Right kidney (tissue), 1 donor: ENCODE data around the gene HEG1.

Source experiments
- DNase-seq: peaks from one replicate; pipeline ENCODE4 v3.0.0-alpha.2; 2016

The HEG1 gene

DNA sequence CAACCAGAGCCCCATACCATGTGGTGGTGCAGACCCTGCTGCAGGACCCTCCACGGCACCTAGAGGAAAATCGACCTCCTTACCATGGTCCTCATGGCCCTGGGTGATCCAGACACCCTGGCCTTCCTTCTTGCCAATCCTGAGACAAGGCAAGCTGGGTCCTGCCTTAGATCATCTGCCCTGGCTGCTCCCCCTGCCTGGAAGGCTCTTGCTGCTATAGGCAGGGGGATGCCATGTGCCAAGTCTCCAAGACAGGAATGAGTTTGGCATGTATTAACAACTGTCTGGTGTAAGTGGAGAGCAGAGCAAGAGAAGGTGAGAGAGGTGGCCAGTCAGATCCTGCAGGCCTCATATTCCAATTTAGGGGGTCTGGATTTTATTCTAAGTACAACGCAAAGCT, 7.5 kb downstream of the HEG1 start:
- no peak for DNase-seq

DNA sequence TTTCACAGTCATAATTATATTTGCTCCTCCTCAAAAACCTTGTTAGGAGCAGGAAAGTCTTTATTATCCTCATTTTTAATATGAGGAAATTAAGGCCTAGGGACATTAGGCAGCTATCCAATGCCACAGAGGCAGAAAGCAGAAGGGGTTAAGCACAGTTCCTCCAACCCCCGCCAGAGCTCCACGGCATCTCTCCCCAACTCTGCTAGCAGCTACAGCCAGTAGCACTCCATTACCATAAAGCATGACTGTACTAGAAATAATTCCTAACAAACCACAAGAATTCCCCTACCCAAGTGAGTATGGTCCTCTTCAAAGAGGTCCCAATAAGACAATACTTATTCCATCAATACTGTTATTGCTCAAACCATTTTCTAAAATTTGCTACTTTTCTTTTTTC, 9.8 kb downstream of the HEG1 start:
- no peak for DNase-seq

DNA sequence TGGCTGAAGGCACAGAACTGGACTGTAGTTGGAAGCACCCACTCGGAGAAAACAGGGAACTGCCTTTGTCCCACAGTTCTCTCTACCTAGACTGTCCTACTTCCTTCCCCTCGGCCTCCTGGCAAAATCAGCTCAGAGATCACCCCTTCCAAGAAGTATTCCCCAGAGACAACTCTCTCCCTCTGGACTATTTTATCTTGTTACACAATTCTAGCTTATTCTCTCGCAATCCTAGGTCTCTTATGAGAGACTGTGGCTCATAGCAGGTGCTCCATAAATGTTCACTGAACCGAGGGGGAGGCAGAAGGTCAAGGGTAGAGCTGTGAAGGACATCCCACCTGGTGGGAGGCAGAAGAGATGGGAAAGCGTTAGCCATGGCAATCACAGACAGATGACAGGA, 10.6 kb downstream of the HEG1 start:
- no peak for DNase-seq

DNA sequence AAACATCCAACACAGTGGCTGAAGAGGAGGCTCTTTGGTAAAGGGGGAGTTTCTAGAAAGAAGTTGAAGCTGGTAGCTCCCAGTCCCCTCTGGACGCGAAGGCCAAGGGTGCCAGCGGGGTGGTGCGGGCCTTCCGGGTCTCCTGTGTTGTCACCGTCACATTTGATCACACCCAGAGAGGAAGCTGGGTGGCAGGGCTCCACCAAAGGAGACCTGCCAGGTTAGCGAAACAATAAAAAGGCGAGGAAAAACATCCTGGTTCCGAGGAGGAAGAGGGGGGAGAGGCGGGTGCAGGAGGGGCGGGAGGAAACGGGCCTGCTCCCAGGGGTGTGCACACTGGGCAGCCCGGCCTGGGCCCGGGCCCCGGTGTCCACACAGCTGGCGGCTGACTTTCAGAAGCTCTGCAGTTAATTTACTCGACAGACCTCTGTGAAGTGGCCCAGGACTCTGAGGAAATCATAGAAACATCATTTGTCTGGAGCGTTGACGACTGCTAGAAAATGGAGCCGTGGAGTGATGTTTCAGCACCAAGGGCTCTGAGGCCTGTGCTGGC, 12.1 kb downstream of the HEG1 start:
- DNase-seq = no peak

DNA sequence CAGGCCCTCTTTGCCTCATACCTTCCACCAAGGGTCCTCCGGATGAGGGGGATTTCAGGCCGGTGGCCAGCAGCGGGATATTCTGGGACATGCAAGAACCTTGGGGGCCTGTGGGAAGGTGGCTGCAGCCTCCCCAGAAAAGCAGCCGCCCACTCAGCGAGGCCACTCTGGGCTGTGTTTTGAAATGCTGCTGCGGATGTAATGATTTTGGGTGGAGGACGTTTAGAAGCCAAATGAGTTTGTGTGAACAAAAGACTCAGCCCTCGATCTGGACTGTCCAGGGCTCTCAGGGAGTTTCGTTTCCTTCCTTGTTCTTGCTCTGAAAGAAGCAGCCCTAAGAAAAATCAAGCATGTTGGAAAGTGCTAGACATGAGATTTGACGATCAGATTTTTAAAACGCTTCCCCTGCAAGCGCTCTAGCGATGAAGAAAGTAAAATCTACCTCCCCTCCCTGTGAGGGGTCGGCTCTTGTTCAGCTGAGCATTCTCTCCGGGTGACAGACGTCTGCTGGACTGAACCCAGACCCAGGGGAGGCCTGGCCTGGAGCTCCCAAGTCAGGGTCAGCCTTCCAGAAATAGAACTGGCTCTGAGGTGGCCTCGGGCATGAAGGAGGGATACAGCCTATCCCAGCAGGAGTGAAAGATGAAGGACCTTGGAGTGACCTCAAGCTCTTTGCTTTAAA, 12.9 kb downstream of the HEG1 start:
- no peak for DNase-seq

DNA sequence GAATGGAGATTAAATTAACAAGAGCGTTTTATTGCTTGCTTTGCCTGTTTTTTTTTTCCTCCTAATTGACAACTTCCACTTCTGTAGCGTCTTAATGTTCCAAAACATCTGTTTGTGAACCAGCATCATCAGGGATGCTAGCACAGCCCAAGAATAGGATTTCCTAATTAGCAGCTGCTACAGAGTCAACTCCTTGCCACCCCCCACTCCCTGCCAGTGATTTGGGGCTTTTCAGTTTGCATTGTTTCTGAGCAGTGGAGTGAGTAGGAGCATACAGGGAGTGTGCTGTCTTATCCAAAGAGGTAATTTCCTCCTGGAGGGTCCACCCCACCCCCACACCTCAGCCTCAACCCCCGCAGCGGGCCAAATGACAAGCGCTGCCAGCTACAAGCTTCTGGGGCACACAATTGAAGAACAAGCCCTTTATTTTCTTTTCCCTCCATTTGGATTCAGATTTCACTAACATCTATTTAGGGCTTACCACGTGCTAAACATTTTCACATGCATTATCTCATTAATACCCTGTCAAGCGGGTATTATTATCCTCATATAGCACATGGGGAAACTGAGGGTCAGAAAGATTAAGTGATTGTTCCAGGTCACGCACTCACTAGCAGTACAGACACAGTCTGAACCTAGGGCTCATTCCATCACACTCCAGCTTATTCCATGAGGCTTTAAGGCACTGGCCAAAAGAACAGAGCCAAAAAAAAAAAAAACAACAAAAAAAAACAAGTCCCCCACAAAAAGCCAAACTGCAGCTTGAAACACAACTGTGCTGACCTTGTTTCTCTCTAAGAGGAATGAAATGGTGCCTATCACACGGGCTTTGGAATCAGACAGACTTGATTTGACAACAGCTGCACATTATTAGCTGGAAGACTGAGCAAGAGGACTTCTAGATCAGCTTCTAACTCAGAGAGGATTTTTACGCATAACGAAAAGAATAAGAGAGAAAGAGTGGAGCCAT, 16.4 kb downstream of the HEG1 start:
- DNase-seq = no peak

DNA sequence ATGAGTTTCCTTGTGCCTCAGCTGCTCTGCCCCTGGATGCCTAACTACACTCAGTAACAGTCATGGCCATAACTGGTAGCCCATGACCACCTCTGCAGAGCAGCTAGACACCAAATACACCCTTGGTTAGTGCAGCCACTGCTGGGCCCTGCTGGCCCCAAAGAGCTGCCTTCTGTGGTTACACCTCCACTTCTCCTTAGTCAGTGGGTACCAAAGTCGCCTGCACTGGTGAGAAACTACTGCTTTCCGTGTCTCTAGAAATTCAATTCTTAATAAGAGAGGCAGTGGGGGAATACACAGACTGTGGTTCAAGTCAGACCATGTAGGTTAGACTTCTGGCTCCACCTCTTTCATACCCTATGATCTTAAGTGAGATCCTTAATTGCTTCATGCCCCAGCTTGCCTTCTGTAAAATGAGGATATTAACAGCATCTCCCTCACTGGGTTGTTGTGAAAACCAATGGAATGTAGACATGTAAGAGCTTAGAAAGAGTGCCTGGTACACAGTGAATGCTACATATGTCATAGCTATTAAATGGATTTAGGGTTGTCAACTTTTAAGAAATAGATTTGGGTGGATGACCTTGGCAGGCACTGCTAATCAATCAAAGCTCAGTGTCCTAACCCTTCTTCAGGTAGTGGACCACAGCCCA, 18.2 kb downstream of the HEG1 start:
- DNase-seq = no peak

DNA sequence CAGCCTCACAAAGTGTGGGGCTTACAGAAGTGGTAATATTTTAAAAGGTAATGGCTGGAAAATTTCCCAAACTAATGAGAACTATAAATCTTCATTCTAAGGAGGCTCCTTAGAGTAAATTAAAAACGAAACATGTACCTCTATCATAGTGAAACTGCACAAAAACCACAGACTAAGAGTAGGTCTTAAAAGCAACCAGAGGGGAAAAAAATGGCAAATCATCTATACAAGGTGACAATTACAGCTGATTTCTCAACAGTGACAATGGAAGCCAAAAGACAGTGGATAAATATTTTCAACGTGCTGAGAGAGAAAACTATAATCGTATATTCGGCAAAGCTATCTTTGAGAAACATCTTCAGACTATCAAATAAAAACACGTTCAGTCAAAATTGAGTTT, 20.6 kb downstream of the HEG1 start:
- no peak for DNase-seq

DNA sequence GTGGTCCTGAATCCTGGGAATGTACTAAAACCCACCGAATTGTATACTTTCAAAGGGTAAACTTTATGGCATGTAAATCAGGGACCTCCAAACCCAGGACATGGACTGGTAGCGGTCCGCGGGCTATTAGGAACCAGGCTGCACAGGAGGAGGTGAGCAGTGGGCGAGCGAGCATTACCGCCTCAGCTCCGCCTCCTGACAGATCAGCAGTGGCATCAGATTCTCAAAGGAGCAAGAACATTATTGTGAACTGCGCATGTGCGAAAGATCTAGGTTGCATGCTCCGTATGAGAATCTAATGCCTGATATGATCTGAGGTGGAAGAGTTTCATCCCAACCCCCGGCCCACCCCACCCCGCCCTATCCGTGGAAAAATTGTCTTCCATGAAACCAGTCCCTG, 22.2 kb downstream of the HEG1 start:
- no peak for DNase-seq

DNA sequence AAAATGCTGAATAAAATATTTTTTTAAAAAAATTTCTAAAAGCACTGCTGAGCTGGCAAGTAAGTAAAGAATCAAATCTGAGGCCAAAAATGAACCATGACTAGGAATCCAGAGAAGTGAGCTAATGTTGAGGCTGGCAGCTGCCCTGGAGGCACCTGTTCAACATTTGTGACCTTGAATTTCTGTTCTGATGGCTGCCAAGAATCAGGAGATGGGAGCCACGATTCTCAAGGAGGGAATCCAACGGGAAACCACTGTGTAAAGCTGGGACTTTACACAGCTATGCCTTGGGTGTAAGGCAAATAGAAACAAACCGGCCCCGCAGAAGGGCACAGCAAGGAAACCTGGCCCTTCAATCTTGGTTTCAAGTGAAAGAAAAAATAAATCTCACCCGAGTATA, 22.7 kb downstream of the HEG1 start:
- no peak for DNase-seq

DNA sequence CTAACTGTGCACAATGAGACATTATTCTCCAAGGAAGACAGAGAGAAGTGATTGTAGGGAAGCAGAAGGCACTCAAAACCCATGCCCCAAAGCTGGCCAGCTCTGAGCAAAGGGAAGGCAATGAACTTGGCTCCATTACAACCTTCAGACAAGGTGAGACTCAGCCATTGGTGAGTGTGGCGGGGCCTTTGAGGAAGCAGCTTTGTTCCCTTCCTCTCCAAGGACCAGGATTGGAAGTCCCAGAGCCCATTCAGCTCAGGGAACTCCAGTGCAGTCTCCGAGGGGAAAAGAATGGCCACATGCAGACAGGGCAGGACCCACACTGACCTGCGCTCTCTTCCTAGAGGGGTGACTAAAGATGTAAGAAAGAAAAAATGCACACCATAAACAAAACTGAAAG, 23.1 kb downstream of the HEG1 start:
- no peak for DNase-seq

DNA sequence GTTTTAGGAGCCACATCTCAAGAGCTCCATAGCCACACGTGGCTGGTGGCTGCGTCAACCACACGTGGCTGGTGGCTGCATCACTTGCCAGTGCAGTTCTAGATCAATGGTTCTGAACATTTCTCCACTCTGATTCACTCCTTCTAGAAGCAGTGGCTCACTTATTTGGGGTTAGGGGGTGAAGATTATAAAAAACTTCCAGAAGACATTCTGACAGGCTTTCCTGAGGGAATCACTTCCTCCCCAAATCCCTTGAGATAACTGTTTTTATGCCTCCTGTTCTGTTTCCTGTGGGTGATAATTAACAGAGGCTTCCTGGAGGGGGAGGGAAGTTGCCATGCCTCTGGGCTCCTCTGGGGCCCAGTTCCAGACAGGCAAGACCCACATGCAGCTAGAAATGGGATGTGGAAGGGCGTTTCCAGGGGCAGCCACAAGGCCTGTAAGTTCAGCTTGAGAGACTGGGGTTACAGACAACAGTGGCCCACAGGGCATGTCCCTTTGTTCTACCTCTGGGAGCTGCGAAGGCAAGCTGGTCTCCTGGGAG, 23.6 kb downstream of the HEG1 start:
- no peak for DNase-seq

DNA sequence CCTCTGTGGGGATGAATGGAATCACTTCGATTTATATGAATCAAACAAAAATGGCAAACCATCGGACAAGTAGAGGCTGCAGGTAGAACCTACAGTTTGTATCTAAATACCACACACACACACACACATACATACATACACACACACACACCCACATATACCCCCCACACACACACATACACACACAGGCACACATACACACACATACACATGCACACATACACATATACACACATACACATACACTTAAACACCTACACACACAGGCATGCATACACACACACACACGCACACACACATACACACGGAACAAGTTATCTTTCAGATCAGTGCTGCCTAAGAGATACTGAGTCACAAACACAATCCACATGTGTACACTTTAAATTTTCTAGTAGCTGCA, 24.3 kb downstream of the HEG1 start:
- no peak for DNase-seq

DNA sequence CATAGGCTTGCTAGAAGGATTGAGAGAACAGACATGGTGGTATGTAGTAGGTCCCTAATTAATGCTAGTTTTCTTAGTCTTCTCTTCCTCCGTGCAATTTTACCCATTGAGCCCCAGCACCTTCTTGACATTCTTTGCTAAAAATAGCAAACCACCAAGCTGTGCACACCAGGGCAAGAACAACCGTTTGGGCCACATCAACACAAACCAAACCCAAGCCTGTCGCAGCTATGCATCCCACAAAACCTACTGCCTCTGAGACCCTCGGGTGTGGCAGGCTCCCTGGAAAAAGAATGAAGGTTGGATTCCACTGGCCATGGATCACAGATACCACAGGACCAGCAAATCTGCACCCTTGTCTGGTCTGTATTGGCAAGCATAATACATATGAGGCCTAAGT, 27.1 kb downstream of the HEG1 start:
- DNase-seq = no peak

DNA sequence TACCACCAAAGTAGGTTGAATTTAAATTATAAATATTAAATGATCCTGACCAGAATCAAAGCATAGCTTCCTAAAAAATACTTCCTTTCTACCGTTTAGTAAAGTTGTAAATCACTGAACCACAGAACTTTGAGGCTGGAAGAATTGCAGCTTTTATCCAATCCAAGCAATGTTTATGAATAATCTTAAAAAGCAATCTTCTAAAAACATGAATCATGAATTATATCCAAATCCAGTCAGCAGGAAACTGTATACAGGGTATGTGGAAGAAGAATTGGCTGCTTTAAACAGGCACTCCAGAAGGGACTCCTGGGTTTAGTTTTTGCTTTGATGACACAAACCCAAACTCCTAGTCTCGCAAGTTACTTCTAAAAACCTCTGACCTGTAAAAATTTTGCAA, 30.2 kb downstream of the HEG1 start:
- no peak for DNase-seq

DNA sequence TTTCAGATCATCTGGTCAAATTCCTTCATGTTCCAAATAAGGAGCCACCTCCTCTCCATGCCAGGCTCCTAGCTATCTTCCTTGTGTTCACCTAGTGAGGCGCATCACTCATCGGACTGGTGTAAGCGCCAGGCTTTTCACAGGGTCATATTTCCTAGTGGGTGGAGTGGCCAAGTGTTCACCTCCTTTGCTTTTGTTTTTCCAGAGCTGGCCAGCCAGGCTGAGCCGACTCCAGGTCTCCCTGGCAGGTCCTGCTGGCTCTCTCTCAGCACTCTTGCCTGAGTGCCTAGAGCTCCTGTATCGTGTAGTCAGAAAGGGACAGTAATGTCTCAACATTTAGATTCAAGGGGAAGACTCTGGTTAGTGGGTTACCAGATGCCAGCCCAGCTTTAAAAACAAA, 31.0 kb downstream of the HEG1 start:
- no peak for DNase-seq

DNA sequence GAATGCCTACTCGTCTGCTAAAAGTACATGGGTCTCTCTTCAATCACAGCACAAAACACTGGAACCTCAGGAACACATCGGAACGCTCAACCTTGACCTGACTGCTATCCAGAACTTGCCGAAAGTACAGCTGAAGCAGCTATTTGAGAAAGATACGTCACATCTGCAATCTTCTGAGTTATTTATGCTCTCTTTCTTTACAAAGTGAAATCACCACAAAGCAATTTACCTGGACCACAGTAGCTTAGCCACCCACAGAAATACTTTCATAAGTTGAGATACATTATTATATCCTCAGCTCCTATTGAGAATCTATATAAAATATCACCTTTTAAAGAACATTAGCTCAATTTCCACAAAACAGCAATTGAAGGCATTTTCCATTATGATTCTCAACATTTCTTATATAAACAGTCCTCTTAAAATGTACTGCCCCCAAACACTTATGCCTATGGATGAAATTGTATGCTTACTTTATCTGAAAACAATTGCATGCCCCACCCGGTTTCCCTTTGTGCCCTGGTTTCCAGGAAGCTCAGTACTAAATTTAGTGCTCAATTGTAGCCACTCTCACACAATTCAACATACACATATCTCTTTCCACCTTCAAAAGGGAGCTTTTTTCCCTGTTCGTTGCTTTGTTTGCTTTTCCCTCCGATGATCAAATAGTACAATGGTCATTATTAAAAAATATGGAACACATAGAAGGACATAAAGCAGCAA, 31.8 kb downstream of the HEG1 start:
- DNase-seq = no peak

DNA sequence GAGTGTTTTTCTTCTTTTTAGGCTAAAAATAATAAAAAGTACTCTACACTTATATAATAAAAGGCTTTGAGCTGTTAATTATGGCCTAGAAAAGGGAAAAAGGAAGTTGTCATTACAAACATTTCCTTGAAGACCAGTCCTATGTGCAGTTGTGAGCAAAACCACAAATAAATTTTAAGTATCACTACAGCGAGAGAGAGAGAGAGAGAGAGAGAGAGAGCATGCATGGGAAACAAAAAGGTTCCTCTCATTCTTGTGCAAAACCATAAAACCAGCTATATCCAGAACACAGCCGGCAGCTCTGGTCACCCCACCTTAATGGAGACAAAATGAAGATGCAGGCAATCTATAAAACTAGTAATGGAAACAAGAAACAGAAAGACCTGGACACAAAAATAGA, 33.6 kb downstream of the HEG1 start:
- DNase-seq = no peak

DNA sequence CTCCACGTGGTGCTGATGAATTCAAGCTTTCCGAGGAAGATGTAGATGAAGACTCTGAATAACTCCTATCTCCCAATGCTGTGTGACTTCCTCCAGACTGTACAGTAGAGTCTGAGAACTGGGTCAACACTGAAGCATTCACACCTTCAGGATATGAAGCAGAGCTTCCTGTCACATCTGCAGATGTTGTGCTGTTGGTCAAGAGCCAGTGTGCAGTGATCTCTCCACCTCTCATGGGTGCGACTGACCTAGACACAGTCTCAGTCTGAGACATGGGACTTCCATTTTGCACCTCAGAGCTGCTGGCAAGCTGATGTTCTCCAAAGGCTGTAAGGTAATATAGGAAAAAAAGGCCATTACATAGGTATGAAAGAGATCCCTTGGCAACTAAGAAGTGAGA, 36.5 kb downstream of the HEG1 start:
- DNase-seq = no peak

DNA sequence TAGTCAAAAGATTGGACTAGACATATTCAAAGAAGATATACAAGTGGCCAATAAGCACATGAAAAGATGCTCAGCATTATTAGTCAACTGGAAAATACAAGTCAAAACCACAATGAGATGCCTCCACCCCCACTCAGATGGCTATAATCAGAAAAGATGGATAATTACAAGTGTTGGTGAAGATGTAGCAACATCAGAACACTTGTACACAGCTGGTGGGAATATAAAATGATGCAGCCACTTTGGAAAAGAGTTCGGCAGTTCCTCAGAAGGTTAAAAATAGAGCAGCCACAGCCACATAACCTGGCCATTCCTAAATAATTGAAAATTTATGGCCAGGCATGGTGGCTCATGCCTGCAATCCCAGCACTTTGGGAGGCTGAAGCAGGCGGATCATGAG, 38.4 kb downstream of the HEG1 start:
- DNase-seq = no peak

DNA sequence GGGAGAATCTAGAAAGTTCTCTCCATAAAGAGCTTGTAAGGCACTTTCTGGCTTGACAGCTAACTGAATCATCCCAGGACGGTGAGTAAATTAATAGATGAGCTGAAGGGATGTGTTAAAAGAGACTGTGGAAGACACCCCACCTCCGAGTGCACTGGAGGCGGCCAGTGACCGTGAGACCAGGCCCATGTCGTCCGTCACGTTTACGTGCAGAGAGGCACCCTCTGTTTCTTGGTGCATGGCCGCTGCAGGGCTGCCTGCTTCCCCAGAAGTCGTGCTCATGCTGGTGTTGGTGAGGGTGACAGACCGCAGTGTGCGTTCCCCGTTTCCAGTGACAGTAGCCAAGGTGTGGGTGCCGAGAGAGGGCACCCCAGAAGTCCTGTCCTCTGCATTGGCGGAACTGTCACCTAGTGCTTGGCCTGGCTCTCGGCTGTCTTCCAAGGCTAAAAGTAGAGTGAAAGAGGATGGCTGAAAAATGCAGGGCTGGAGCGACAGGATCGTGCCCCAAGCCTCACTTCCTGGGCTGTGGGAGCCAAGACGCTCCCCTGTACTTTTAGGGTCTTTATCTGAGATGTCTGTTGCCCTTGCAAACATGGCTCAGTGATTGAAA, 41.1 kb downstream of the HEG1 start:
- DNase-seq = no peak

DNA sequence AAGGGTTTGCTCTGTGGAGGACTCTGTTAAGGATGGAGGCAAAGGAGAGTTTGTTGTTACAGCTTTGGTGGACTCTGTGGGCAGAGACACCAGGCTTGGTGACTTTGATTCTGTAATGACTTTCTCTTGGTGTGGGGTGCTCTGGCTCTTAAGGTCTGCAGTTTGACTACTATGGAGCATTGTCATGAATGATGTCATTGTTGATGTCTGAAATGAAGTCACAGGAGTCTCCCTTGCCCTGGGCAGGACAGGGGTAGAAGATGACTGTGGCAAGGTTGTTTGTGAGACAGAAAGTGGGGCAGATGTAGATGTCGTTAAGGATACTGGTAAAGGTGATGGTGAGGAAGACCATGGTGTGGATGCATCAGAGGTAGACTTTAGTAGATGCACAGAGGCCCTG, 42.7 kb downstream of the HEG1 start:
- DNase-seq = no peak
